Endothelial cell of hepatic sinusoid (primary cell): ENCODE results near the gene TFDP1.

Experiments used
- in situ Hi-C: cut with HindIII; loops from 2 replicates; pipeline ENCODE4 v1.10.0; 2017; ENCODE audit warnings: low sequenced_read_pairs

Gene TFDP1

GRCh38 chr13:113657851-113658741 lies 73.5 kb downstream of the TFDP1 start, which contains the start of gene ATP4B:
TSS of gene ATP4B (minus strand) at chr13:113658198. CDS start at chr13:113658144, 54 bp downstream.
- in situ Hi-C loops = no loop called here

GRCh38 chr13:113658836-113659235 lies 74.3 kb downstream of the TFDP1 start:
- in situ Hi-C loops = no loop called here

- in situ Hi-C loops = no loop called here
Observed at GRCh38 chr13:113659337-113659736, 74.8 kb downstream of the TFDP1 start.

- in situ Hi-C loops = no loop called here
Observed at GRCh38 chr13:113660066-113660465, 75.5 kb downstream of the TFDP1 start.

- in situ Hi-C loops = no loop called here
Observed at GRCh38 chr13:113661509-113661908, 77.0 kb downstream of the TFDP1 start.

- in situ Hi-C loops = no loop called here
Observed at GRCh38 chr13:113663934-113664333, 79.4 kb downstream of the TFDP1 start.

GRCh38 chr13:113664751-113665596 lies 80.4 kb downstream of the TFDP1 start:
- in situ Hi-C loops = no loop called here

- in situ Hi-C loops = no loop called here
Observed at GRCh38 chr13:113665597-113666328, 81.2 kb downstream of the TFDP1 start.

GRCh38 chr13:113666329-113666670 lies 81.7 kb downstream of the TFDP1 start:
- in situ Hi-C loops = no loop called here

- in situ Hi-C loops = no loop called here
Observed at GRCh38 chr13:113666951-113667701, 82.6 kb downstream of the TFDP1 start, which contains the start of gene GRK1. TSS of gene GRK1 (plus strand) at chr13:113667219. CDS start at chr13:113667387, 168 bp downstream.

- in situ Hi-C loops = no loop called here
Observed at GRCh38 chr13:113667771-113668490, 83.4 kb downstream of the TFDP1 start.

- in situ Hi-C loops = no loop called here
Observed at GRCh38 chr13:113668491-113668971, 84.0 kb downstream of the TFDP1 start.

- in situ Hi-C loops = no loop called here
Observed at GRCh38 chr13:113669231-113669754, 84.7 kb downstream of the TFDP1 start.

GRCh38 chr13:113669755-113670341 lies 85.3 kb downstream of the TFDP1 start:
- in situ Hi-C loops = no loop called here

GRCh38 chr13:113670541-113670940 lies 86.0 kb downstream of the TFDP1 start:
- in situ Hi-C loops = no loop called here

- in situ Hi-C loops = no loop called here
Observed at GRCh38 chr13:113671066-113672001, 86.8 kb downstream of the TFDP1 start.

- in situ Hi-C loops = no loop called here
Observed at GRCh38 chr13:113672002-113672651, 87.6 kb downstream of the TFDP1 start.
